HTR-8/SVneo (cell line): ENCODE data around the gene MRPL33.
A peak's percentile ranks its signal among the peaks of the same experiment; 100 is the strongest.
"Not testable (repeated sequence)": the region's sequence is repeated elsewhere in the genome, so short reads cannot be mapped to it uniquely, and the experiment has no call there.

ENCODE experiments used
- DNase-seq: peaks from one replicate; pipeline ENCODE4 v3.0.0; 2011; ENCODE audit warnings: low spot score, mixed read lengths; ENCODE audit not compliant: insufficient read length
- FAIRE-seq: peaks from 2 replicates; lab custom pipeline; 2011; peaks lifted over from hg19 to GRCh38; lab: Jason Lieb, UNC

Gene MRPL33

DNA sequence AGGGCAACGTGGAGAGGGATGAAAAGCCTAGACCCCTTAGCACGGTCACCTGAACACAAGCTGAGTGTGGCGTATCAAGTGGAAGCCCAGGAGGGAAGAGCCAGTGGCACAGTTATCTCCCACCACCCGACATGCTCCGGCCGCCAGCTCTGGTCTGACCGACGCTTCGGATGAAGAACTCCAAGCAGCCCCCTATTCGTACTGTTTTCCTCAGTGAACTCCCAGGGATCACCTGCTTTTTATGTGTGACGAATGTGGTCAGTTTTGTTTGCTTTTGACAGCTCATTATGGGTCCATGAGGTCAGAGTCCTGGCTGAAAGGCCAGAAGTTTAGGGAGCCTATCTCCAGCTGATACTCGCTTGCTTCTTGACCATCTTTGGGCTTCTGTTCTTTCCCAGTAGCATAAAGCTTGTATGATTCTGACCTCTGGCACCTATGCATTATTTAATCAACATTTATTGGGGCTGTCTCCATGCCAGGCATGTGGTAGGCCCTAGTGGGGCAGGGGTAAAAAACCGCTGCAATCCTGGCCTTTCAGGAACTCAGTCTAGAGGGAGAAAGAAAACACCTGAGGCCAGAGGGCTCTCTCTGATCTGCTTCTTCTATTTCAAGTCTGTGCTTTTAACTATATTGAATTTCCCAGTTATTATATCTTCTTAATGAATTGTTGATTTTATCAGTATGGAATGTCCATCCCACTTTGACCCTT lies 33.0 kb upstream of the MRPL33 start:
- no peak for FAIRE-seq
- no peak for DNase-seq

DNA sequence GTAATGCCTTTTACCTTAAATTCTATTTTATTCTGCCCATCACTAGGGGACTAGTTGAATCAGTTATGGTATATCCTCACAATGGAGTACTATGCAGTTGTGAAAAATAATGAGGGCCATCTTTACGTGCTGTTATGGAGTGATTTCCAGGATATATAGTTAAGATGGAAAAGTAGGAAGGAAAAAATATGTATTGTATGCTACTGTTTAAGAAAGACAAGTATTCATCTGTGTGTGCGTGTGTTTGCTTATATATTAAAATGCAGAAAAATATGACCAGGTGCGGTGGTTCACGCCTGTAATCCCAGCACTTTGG lies 32.5 kb upstream of the MRPL33 start:
- DNase-seq, result no peak
- FAIRE-seq, result no peak

DNA sequence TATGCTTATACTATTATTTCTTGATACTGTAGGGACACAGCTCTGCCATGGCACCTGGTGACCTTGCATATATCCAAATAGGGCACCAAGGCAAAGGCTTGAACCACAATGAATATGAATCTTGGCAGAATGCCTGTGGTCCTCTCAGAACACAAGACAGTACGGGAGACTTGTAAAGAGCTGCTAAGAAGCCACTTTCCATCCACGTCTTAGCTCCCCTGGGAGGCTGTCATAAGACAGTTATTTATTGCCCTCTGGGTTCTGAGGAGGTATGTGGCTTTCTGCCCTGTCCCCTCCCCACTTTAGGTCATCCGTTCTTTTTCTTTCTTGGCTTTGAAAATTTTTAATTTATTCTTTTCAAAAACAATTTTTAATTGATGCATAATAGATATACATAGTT lies 29.8 kb upstream of the MRPL33 start:
- FAIRE-seq (peak; percentile 4), DNase-seq (no peak)

DNA sequence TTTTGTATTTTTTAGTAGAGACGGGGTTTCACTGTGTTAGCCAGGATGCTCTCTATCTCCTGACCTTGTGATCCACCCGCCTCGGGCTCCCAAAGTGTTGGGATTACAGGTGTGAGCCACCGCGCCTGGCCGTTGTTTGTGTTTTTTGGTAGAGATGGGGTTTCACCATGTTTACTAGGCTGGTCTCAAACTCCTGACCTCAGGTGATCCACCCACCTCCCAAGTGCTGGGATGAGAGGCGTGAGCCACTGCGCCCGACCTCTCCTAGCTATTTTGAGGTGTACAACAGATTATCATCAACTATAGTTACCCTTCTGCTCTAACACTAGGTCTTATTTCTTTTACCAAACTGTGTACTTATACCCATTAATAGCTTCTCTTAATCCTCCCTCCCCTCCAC lies 28.9 kb upstream of the MRPL33 start:
- FAIRE-seq, result no peak

DNA sequence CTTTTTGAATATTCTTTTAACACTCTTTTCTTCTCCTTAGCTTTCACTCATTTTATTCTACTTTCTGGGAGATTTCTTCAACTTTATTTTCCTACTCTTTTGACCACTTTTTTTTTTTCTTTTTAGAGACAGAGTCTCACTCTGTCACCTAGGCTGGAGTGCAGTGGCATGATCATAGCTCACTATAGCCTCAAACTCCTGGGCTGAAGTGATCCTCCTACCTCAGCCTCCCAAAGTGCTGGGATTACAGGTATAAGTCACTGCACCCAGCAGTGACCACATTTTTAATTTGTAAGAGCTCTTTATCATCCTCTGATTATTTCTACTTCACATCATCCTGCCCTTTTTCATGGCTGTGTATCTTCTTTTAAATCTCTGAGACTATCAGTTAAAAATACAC lies 26.0 kb upstream of the MRPL33 start:
- not testable (repeated sequence) for FAIRE-seq, DNase-seq

More for the DNA sequence above, 28.9 kb upstream of the MRPL33 start:
- no peak for DNase-seq

DNA sequence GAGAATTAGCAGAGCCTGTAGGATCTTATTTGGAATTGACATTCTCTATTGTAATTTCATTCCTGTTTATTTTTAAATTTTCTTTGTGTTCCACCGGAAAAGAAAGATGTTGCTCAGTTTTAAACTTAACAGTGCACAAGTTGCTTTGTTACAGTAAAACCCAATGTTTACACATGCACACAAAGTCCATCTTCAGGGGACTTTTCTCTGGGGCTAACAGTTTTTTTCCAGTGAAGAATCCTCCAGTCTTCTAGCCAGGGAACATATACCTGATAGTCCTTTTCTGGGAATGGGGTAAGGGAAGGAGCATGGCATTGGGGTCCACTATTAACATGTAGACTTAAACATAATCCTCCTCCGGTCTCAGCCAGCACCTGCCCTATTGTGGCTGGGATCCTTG lies 25.2 kb upstream of the MRPL33 start:
- DNase-seq (no peak), FAIRE-seq (no peak)

DNA sequence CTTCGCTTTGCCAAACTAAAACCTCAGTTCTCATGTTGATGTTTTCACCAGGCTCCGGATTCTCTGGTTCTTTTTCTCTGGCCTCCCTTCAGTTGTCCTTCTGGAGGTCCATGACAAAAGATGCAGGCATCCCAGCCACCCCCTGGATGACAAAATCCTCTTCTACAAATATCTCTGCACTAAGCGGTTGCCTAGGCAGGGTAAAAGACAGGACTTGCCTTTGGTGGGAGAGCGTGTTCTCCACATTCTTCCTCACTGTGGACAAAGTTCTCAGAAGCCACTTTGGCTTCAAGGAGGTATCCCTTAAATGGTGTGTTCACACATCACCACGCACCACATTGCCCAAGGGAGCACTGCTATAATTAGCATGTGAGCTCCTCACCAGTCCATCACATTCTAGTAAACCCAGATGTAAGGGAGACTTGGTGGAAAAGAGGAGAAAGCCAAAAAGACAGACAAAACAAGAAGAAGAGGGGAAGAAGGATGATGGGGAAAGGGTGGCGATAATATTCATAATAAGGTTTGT lies 23.6 kb upstream of the MRPL33 start:
- no peak for FAIRE-seq
- DNase-seq, result no peak

DNA sequence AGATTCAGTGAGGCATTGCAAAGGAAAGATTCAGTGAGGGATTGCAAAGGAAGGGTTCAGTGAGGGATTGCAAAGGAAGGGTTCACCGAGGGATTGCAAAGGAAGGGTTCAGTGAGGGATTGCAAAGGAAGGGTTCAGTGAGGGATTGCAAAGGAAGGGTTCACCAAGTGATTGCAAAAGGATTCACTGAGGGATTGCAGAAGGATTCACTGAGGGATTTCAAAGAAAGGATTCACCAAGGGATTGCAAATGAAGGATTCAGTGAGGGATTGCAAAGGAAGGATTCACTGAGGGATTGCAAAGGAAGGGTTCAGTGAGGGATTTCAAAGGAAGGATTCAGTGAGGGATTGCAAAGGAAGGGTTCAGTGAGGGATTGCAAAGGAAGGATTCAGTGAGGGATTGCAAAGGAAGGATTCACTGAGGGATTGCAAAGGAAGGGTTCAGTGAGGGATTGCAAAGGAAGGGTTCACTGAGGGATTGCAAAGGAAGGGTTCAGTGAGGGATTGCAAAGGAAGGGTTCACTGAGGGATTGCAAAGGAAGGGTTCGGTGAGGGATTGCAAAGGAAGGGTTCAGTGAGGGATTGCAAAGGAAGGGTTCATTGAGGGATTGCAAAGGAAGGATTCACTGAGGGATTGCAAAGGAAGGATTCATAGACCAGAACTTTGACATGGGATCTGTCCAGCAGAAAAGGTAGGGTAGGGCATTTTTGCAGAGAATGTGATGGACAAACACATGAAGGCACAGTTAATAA lies 22.5 kb upstream of the MRPL33 start:
- not testable (repeated sequence) for DNase-seq, FAIRE-seq

DNA sequence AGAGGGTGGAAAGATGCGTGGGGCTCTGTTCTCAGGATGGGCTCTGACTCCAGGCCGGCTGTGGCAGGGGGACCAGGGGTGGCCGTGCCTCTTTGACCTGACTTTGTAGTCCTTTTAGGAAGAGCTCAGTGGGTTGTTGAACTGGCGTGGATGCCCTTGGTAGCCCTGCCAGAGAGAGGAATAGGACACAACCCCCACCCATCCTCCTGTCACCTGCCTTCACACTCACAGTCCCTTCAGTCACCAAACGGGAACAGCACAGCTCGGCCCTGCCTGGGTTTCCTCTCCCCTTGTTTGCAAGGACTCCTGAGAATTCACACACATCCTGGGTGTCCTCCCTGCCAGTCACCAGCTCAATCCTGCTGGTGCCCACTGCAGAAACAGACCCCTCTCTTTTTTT lies 20.1 kb upstream of the MRPL33 start:
- DNase-seq, result no peak
- no peak for FAIRE-seq

DNA sequence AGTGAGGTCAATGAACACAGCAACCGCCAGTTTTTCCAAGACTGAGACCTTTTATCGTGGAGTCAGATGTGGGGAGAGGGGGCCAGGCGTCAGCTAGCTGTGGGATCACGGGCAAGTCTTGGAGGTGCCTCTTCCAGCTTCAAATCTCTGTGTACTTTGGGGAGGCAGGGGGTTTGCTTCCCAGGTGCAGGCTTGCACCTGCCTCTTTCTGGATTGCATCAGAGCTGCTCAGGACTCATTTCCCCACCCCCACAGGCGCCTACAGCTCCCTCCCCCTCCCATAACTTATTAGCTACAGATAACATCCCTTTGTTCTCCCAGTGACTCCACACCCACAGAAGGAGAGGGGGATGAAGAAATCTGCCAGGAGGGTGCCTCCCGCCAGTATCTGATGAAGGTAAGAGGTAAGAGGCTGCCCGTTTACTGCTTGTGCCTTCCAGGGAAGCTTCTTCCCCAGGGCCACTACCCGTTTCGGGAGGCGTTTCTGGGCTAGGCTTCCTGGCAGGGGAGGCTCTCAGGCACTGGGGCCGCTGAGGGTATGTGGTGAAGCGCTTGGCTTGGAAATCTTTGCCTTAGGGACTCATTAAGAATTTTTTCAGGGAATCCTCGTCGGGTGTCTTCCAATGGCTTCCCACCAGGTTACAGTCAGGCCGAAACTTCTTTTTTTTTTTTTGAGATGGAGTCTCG lies 18.8 kb upstream of the MRPL33 start:
- no peak for FAIRE-seq
- DNase-seq, result no peak

DNA sequence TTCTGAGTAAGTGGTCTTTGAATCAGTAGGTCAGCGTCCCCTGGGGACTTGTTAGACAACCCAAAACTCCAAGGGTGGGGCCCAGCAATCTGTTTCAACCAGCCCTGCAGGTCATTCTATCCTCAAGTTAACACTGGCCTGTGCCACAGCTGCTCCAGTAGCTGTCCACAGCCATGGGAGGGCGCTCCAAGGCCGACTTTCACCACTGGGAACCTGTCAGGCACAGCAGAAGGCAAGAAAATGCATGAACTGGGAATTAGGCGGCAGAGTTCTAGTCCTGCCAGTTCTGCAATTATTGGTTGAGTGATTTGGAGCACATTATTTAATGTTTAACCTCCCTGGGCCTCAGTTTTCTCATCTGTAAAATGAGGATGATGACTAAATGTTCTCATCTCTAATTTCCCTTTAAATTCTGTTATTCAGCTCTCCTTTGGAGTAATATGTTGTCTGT lies 17.4 kb upstream of the MRPL33 start:
- DNase-seq, result peak; percentile 83
- peak; percentile 69 for FAIRE-seq

DNA sequence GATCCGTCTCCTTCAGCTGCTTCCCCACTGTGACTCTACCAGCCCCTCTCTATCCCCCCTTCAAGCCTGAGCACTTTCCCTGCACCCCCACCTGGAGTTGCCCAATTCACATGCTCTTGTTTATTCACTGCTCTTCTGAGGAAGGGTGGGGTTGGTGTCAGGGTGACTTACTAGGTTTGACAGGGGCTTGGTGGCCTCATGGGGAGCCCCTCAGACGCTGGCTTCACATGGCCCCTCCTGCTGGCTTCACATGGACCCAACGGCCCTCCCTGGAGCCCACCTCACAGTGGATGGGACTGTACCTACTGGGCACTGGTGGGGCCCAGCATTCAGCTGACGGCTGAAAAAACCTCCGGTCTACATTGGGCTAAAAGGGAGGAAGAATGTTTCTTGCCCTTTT lies 16.7 kb upstream of the MRPL33 start:
- FAIRE-seq, result no peak
- no peak for DNase-seq

DNA sequence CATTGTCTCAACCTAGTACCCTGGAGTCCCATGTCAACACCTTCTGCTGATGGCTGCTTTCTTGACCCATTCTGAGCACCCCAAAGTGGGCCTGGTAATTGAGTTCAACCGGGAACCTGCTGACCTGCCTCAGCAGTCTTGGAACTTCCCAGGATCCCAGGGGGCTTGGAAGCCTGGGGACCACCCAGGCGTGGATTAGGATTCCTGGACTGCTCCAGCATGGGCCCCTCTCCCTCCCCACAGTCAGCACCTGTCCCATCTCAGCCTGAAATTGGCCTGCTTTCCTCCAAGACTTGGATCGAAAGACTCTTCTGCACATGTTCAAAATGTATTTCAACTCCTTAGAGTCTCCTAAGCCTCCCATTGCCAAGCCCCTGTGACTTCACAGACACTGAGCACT lies 15.4 kb upstream of the MRPL33 start:
- DNase-seq (no peak), FAIRE-seq (no peak)

DNA sequence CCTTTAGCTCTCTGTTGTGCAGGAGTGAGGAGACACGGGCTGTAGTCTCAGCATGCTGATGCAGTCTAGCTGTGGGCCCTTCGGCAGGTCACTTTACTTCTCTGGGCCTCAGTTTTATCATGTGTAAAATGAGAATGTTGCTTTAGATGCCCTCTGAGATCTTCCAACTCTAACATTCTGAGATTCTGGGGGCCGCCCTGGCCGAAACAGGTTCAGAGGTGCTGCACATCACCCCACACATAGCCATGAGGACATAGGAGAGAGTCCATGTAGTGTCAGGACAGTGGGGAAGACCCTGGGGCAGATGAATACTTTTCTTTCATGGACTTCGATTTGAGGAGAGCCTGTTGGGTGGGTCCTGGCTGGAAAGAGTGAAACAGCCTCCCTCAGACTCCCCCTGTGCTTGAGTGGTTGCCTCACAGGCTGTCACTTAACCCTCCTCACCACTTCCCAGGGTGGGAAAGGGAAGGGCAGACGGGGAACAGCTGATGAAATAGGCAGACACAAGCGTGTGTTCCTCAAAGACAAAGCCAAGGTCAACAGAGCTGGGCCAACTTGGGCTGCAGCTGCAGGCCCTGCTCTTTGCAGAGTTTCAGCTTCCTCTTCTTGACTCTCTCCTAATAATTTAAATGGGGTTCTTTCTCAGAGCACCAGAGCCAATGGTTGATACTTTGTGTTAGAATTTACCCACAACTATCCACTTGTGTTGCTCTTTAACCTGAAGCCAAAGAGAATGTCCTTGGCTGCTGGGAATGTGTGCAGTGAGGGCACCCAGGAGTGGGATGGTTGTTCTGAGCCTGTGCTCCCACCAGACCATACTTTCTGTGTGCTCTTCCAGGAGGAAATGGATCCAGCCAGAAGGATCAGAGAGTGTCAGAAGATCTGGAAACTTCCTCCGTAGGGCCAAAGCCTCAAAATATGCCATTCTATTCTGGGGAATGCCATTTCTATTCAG lies 14.7 kb upstream of the MRPL33 start:
- FAIRE-seq, result no peak

DNA sequence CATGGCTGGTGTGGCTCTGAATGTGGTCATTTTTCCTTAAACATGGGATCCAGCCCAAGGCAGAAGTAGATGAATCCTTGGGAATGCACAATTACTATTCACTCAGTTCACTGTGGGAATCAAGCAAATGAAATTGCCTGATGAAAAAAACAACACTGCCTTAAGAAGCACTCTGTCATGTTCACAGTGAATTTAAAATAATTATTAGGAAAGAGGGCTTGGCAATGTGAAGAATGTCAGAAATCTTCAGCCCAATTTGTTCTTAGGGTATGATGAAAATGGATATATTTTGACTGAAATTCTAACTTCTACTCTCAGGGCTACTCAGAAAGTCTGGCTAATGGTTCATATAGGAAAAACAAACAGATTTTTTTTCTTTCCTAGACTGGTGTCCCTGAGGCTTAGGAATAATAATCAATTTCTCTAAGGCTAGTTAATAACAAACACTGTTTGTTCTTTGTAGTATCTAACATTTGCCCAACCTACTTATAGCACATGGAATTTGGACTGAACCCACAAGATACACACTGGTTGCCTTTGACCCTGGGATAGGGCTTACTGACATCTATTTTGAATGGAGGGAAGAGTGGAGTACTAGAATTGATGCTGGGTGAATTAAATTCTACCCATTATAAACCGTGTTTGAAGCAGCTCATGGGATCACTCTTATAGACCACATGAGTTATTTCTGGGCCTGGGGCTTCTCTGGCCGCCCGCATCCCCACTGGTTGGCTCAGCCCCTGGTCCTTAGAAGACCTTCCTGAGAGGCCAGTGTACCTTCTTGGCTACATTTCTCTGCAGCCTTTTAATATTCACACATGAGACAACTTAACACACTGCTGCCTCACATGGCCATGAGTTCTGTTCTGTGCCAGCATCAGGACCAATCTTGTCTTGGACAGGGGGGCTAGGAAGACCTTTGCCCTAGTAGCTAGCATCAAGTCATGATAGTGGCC lies 8.3 kb upstream of the MRPL33 start:
- no peak for DNase-seq
- no peak for FAIRE-seq

More for the DNA sequence above, 14.7 kb upstream of the MRPL33 start:
- no peak for DNase-seq

DNA sequence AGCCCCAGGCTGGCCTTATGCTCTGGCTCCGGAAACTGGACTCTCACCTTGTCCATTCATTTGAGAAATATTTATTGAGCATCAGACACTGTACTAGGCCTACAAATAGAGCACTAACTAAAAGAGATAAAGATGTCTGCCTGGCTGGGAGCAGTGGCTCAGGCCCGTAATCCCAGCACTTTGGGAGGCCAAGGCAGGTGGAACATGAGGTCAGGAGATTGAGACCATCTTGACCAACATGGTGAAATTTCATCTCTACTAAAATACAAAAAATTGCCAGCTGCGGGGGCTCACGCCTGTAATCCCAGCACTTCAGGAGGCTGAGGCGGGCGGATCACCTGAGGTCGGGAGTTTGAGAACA lies 7.6 kb upstream of the MRPL33 start:
- FAIRE-seq (no peak), DNase-seq (no peak)

DNA sequence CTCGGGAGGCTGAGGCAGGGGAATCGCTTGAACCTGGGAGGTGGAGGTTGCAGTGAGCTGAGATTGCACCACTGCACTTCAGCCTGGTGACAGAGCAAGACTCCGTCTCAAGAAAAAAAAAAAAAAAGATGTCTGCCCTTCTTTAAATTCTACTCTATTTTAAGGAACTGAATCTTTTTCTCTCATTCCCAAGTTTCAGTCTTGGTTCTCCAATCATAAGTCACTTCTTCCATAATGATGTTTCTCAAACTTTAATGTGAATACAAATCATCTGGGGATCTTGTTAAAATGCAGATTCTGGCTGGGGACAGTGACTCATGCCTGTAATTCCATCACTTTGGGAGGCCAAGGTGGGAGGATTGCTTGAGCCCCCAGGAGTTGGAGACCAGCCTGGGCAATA lies 7.0 kb upstream of the MRPL33 start:
- not testable (repeated sequence) for FAIRE-seq, DNase-seq

DNA sequence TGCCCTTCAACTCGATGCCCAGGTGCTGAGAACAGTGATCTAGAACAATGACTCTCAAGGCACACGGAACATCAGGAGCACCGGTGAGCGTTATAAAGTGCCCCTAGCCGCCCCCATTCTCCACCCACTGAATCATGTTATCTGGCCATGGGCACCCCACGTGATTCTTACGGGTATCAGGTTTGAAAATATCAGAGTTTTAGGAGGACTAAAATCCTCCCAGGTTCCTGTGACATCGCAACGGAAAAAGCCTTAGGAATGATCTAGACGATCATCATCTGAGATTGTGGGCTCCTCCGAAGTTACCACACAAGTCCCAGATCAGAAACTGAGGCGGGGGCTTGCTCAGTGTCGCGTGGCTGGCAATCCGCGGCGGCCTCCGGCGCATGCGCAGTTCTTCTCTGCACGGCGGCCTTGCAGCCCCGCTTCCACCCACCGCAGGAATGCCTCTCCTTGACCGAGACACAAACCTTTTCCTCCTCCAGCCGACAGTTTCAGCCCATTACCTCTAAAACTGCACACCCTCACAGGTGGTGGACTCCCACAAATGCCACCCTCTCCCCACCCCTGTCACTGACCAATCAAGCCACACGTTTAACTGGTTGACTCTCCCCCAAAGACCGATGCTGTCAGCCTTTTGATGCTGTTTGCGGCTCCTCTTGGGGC lies 5.8 kb upstream of the MRPL33 start:
- DNase-seq (no peak), FAIRE-seq (no peak)
